PFSK-1 (cell line): Measurements from ENCODE around the gene ZNF837.

Experiments used
- FOXP2 ChIP-seq: optimal IDR thresholded peaks from 2 replicates; pipeline ENCODE3; 2011; ENCODE audit warnings: borderline replicate concordance, control low read depth, inconsistent platforms; ENCODE audit not compliant: insufficient read depth; ENCODE audit errors: extremely low read length, extremely low read depth
- SIN3A ChIP-seq: IDR thresholded peaks from 2 replicates; pipeline ENCODE4 v1.6.1; 2012; ENCODE audit warnings: mild to moderate bottlenecking, low read length, moderate library complexity, borderline replicate concordance; ENCODE audit not compliant: insufficient read depth

- TF ChIP-seq SIN3A = no peak
- TF ChIP-seq FOXP2 = no peak
Observed at GRCh38 chr19:58330458-58330857, 50.4 kb downstream of the ZNF837 start.
